SU-DHL-6 (cell line): ENCODE results near the gene UNC13B.

Source experiments
- H2AFZ ChIP-seq: fragments of 200-600 bp; sonication (generic); 2 replicates; pipeline ENCODE4 v1.6.1; 2014; ENCODE audit warnings: low read depth, mild to moderate bottlenecking, moderate library complexity, mixed read lengths, antibody characterized with exemption, low read length; ENCODE audit not compliant: severe bottlenecking
- H3F3A ChIP-seq: fragments of 200-600 bp; shearing (Covaris generic); 2 replicates; pipeline ENCODE4 v1.6.0; 2016; ENCODE audit warnings: antibody characterized with exemption, mild to moderate bottlenecking; ENCODE audit not compliant: insufficient read depth
- H3K27ac ChIP-seq: fragments of 200-600 bp; sonication (generic); 2 replicates; pipeline ENCODE4 v1.5.1; 2016; ENCODE audit warnings: low read depth, mild to moderate bottlenecking, low read length, moderate library complexity, mixed read lengths
- H3K27me3 ChIP-seq: fragments of 200-600 bp; sonication (generic), shearing (Covaris generic); 2 replicates; pipeline ENCODE4 v1.6.0; 2014; ENCODE audit warnings: mild to moderate bottlenecking, low read length
- H3K36me3 ChIP-seq: fragments of 200-600 bp; sonication (generic); 2 replicates; pipeline ENCODE4 v1.6.1; 2014; ENCODE audit warnings: mild to moderate bottlenecking, low read length, mixed read lengths
- H3K4me2 ChIP-seq: fragments of 300-600, 200-600 bp; shearing (Covaris generic), sonication (generic); 2 replicates; pipeline ENCODE4 v1.6.0; 2014; ENCODE audit warnings: low read length, low read depth, mild to moderate bottlenecking; ENCODE audit not compliant: poor library complexity, severe bottlenecking
- H3K4me3 ChIP-seq: fragments of 200-600 bp; sonication (generic); 2 replicates; pipeline ENCODE4 v1.5.1; 2014; ENCODE audit warnings: antibody characterized with exemption, low read length, mild to moderate bottlenecking, mixed read lengths; ENCODE audit not compliant: insufficient read depth, poor library complexity, severe bottlenecking
- H3K79me2 ChIP-seq: fragments of 200-600 bp; sonication (generic); 2 replicates; pipeline ENCODE4 v1.6.1; 2014; ENCODE audit warnings: mild to moderate bottlenecking, low read length, moderate library complexity; ENCODE audit not compliant: insufficient read depth
- H3K9ac ChIP-seq: fragments of 200-600 bp; sonication (generic); 2 replicates; pipeline ENCODE4 v1.7.0; 2014; ENCODE audit warnings: mild to moderate bottlenecking, low read length
- H3K9me2 ChIP-seq: fragments of 200-600 bp; sonication (generic); replicated peaks from 2 replicates; pipeline ENCODE4 v1.6.1; 2014; ENCODE audit warnings: low read length; ENCODE audit not compliant: insufficient read depth
- H3K9me3 ChIP-seq: fragments of 200-600 bp; sonication (generic); 2 replicates; pipeline ENCODE4 v1.6.1; 2014; ENCODE audit warnings: low read length, mixed read lengths; ENCODE audit not compliant: insufficient read depth
- H4K20me1 ChIP-seq: fragments of 200-600 bp; sonication (generic); 2 replicates; pipeline ENCODE4 v1.6.1; 2014; ENCODE audit warnings: low read depth, mild to moderate bottlenecking, antibody characterized with exemption, low read length, moderate library complexity, mixed read lengths
- CTCF ChIP-seq: fragments of 200-600 bp; sonication (generic); IDR thresholded peaks from one replicate; pipeline ENCODE4 v1.5.1; 2017; ENCODE audit warnings: antibody characterized with exemption, mild to moderate bottlenecking, low read length, moderate library complexity; ENCODE audit not compliant: insufficient read depth, poor library complexity, severe bottlenecking
- EZH2phosphoT487 ChIP-seq: fragments of 200-600 bp; sonication (generic), shearing (Covaris generic); conservative IDR thresholded peaks from 2 replicates; pipeline ENCODE4 v1.6.1; 2018; ENCODE audit warnings: mild to moderate bottlenecking, antibody characterized with exemption, low read length, moderate library complexity, mixed read lengths

UNC13B gene

GRCh38 chr9:35193762-35194161 lies 32.0 kb downstream of the UNC13B start:
- Histone ChIP-seq H3K36me3 (no peaks in the 10 kb centered on the region), H3K4me2 (no peak overlapping the region), H3K9me2 (no peaks in the 10 kb centered on the region), H3K79me2 (no peaks in the 10 kb centered on the region), H3K27ac (no peak overlapping the region), H2AFZ (no peak overlapping the region), H3K27me3 (no peaks in the 10 kb centered on the region), H3K9me3 (peaks cover 15% of the 10 kb centered on the region), H3F3A (no peaks in the 10 kb centered on the region), H4K20me1 (no peaks in the 10 kb centered on the region), H3K9ac (no peak overlapping the region), H3K4me3 (no peak overlapping the region)
- TF ChIP-seq EZH2phosphoT487 (no peak), CTCF (no peak)

- Histone ChIP-seq H3K9me3 (peaks cover 15% of the 10 kb centered on the region), H3F3A (no peaks in the 10 kb centered on the region), H3K36me3 (no peaks in the 10 kb centered on the region), H3K4me2 (no peak overlapping the region), H2AFZ (no peak overlapping the region), H4K20me1 (no peaks in the 10 kb centered on the region), H3K79me2 (no peaks in the 10 kb centered on the region), H3K9ac (no peak overlapping the region), H3K27ac (no peak overlapping the region), H3K4me3 (no peak overlapping the region), H3K27me3 (no peaks in the 10 kb centered on the region), H3K9me2 (no peaks in the 10 kb centered on the region)
- TF ChIP-seq CTCF: no peak
- TF ChIP-seq EZH2phosphoT487: no peak
Measured at GRCh38 chr9:35195683-35196082, 33.9 kb downstream of the UNC13B start.

- no peaks in the 10 kb centered on the region for H3K9me2 ChIP-seq
- H3F3A ChIP-seq: no peaks in the 10 kb centered on the region
- no peak overlapping the region for H3K9ac ChIP-seq
- H3K79me2 ChIP-seq: no peaks in the 10 kb centered on the region
- 0 out of 2 replicates have a peak, but pooled peaks cover 5% of the 10 kb centered on the region for H3K9me3 ChIP-seq
- no peaks in the 10 kb centered on the region for H3K27me3 ChIP-seq
- H3K27ac ChIP-seq: no peak overlapping the region
- H4K20me1 ChIP-seq: no peaks in the 10 kb centered on the region
- no peak overlapping the region for H3K4me2 ChIP-seq
- no peak overlapping the region for H3K4me3 ChIP-seq
- no peaks in the 10 kb centered on the region for H3K36me3 ChIP-seq
- no peak overlapping the region for H2AFZ ChIP-seq
- TF ChIP-seq EZH2phosphoT487 (no peak), CTCF (no peak)
Measured at GRCh38 chr9:35198191-35198590, 36.4 kb downstream of the UNC13B start.
